ENCODE results near the gene CEP89.
"Not testable (repeated sequence)": the region's sequence is repeated elsewhere in the genome, so short reads cannot be mapped to it uniquely, and the experiment has no call there.

The CEP89 gene

GRCh38 chr19:32870981-32871451 lies 100.7 kb downstream of the CEP89 start:
- ChIA-PET POLR2A (no interaction called here), CTCF (no interaction called here)
- no peak for DNase-seq (ENCODE audit: extremely low spot score)
- TF ChIP-seq, protein P1, sequence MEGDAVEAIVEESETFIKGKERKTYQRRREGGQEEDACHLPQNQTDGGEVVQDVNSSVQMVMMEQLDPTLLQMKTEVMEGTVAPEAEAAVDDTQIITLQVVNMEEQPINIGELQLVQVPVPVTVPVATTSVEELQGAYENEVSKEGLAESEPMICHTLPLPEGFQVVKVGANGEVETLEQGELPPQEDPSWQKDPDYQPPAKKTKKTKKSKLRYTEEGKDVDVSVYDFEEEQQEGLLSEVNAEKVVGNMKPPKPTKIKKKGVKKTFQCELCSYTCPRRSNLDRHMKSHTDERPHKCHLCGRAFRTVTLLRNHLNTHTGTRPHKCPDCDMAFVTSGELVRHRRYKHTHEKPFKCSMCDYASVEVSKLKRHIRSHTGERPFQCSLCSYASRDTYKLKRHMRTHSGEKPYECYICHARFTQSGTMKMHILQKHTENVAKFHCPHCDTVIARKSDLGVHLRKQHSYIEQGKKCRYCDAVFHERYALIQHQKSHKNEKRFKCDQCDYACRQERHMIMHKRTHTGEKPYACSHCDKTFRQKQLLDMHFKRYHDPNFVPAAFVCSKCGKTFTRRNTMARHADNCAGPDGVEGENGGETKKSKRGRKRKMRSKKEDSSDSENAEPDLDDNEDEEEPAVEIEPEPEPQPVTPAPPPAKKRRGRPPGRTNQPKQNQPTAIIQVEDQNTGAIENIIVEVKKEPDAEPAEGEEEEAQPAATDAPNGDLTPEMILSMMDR (IDR thresholded peaks at IDR 0.05; ENCODE audit: control extremely low read depth, extremely low read depth, low read depth, missing control alignments) = no peak

GRCh38 chr19:32869966-32870573 lies 101.7 kb downstream of the CEP89 start:
- DNase-seq (ENCODE audit: extremely low spot score) = no peak
- ChIA-PET CTCF (no interaction called here), POLR2A (no interaction called here)
- TF ChIP-seq, protein P1 (IDR thresholded peaks at IDR 0.05; ENCODE audit: control extremely low read depth, extremely low read depth, low read depth, missing control alignments) = no peak

GRCh38 chr19:32869369-32869965 lies 102.3 kb downstream of the CEP89 start, which contains the start of gene SLC7A9:
Gene SLC7A9, minus strand, starts transcription at chr19:32869767. Its CDS starts 1,233 bp downstream, at chr19:32868534.
- CTCF ChIA-PET = no interaction called here
- POLR2A ChIA-PET = no interaction called here
- no peak for DNase-seq (ENCODE audit: extremely low spot score)
- TF ChIP-seq, protein P1 (IDR thresholded peaks at IDR 0.05; ENCODE audit: control extremely low read depth, extremely low read depth, low read depth, missing control alignments) = no peak

DNA sequence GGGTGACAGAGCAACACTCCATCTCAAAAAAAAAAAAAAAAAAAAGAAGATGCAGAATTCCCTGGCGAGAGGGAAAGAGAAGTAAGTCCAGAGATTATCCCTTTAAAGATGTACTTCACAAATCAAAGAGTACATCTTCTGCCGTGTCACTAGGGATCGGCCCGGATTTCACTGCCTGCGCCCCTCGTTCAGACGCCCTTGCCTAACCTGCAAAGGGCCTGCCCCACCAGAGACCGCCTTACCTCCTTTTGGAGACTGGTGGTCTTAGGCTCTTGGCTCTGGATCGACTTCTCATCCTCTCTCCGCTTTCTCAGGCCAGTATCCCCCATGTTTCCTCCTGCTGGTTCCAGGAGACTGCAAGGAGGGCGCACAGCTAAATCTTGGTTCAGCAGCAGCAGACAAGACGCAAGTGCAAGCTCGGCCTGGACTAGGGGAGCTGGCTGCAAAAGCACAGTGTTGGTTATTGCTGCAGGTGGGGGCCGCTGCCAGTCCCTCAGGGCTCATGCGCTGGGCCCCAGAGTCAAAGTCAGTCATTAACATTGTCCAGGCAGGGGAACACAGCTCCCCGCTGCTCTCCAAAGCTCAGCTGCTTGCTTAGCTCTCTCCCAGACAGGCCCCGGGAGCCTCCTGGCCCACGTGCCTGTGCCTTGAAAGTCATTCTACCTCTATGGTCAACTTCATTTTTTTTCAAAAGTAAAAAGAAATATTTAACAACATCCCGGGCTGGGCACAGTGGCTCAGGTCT lies 103.4 kb downstream of the CEP89 start:
- no peak for DNase-seq (ENCODE audit: extremely low spot score)
- TF ChIP-seq, protein P1 (IDR thresholded peaks at IDR 0.05; ENCODE audit: control extremely low read depth, extremely low read depth, low read depth, missing control alignments) = no peak
- ChIA-PET CTCF (no interaction called here), POLR2A (no interaction called here)

DNA sequence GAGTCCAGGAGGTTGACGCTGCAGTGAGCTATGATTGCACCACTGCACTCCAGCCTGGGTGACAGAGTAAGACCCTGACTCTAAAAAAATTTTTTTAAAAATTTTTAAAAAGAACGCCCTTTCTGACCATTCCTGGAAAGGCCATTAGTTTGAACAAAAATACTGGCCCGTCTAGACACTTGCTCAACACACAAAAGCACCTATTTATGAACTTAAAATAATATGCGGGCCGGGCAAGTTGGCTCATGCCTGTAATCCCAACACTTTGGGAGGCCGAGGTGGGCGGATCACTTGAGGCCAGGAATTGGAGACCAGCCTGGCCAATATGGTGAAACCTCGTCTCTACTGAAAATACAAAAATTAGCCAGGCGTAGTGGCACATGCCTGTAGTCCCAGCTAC lies 104.3 kb downstream of the CEP89 start:
- POLR2A ChIA-PET; DNase-seq (ENCODE audit: extremely low spot score); CTCF ChIA-PET: not testable (repeated sequence)

DNA sequence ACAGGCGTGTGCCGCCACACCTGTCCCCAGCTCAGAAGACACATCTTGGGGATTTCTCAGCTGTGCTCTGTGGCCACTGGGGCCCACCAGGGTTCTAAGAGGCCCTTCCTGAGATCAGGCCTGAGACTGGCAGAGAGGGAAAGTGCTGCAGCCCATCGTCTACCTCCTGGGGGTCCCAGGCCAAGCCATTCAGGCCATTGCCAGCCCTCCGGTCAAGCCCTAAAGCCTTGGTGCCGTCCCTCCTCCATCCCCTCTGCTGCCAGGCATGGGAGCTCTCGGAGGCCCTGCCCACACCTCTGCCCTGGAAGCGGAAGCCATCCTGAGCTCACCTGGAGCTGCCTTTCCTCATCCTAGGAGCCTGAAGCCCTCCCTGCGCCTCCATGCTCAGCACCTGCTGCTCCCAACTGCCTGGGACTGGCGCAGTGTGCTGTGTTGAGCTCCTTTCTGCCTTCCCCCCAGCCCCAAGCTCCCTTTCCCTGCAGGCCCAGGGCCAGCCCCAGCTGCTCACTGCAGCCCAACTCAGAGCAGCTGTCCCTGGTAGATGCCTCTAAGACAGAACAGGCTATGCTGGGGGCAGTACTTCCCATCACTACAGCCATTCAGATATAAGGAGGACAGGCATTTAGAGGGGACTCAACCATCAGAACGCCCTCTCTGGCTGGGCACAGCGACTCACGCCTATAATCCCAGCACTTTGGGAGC lies 105.0 kb downstream of the CEP89 start:
- POLR2A ChIA-PET = interaction anchor here (0.7 kb wide), 1 partner anchor 31 kb away, joined by 4 read pairs; no protein-coding TSS in a partner anchor
- CTCF ChIA-PET = interaction anchor here (0.9 to 2.3 kb wide), 3 partner anchors 11 to 44 kb away, joined by 3 to 8 read pairs (median 3); no protein-coding TSS in a partner anchor
- TF ChIP-seq, protein P1 (IDR thresholded peaks at IDR 0.05; ENCODE audit: control extremely low read depth, extremely low read depth, low read depth, missing control alignments) = no peak
- DNase-seq (ENCODE audit: extremely low spot score) = no peak
